Vagina (tissue), 2 donors: ENCODE measurements around the gene SLC36A1.

Experiments
- POLR2A ChIP-seq, 2 donors: fragments of 450-650 bp; IDR thresholded peaks; one replicate each; pipeline ENCODE4 v1.6.1; 2017; ENCODE audit warnings: antibody characterized with exemption in 2 of 2, mild to moderate bottlenecking in 2 of 2, moderate library complexity in 2 of 2
- POLR2AphosphoS5 ChIP-seq, 2 donors: sonication (generic); formaldehyde crosslinking; IDR thresholded peaks; one replicate each; pipeline ENCODE4 v1.9.0; 2017; ENCODE audit warnings: antibody characterized with exemption in 2 of 2, mild to moderate bottlenecking in 2 of 2, low read depth in 1 of 2; ENCODE audit not compliant: insufficient read depth in 1 of 2
- TF ChIP-seq, protein P1 (sequence below), 3 experiments: fragments of 450-650 bp in 2 of 3; fragments of 200-600 bp in 1 of 3; sonication (generic) in 1 of 3; IDR thresholded peaks; one replicate each; pipeline ENCODE4 v1.5.1; 2017 to 2019; ENCODE audit warnings: antibody characterized with exemption in 3 of 3, mild to moderate bottlenecking in 2 of 3, moderate library complexity in 2 of 3

- TF ChIP-seq, protein P1, sequence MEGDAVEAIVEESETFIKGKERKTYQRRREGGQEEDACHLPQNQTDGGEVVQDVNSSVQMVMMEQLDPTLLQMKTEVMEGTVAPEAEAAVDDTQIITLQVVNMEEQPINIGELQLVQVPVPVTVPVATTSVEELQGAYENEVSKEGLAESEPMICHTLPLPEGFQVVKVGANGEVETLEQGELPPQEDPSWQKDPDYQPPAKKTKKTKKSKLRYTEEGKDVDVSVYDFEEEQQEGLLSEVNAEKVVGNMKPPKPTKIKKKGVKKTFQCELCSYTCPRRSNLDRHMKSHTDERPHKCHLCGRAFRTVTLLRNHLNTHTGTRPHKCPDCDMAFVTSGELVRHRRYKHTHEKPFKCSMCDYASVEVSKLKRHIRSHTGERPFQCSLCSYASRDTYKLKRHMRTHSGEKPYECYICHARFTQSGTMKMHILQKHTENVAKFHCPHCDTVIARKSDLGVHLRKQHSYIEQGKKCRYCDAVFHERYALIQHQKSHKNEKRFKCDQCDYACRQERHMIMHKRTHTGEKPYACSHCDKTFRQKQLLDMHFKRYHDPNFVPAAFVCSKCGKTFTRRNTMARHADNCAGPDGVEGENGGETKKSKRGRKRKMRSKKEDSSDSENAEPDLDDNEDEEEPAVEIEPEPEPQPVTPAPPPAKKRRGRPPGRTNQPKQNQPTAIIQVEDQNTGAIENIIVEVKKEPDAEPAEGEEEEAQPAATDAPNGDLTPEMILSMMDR (IDR thresholded peaks at IDR 0.05): no peak
- no peak for TF ChIP-seq POLR2AphosphoS5 (IDR thresholded peaks at IDR 0.05; ENCODE audit: insufficient read depth in 1 of 2, low read depth in 1 of 2)
- no peak for TF ChIP-seq POLR2A (IDR thresholded peaks at IDR 0.05)
Measured at GRCh38 chr5:151465476-151465875, 18.1 kb downstream of the SLC36A1 start.
